GM12865 (cell line): ENCODE data around the gene AKAP13.

Experiments used
- DNase-seq: peaks from one replicate; pipeline ENCODE4 v3.0.0; 2010; ENCODE audit warnings: low read depth
- H3K4me3 ChIP-seq: 2 replicates; pipeline ENCODE4 v1.5.1; 2011; ENCODE audit warnings: mild to moderate bottlenecking, low read depth, low read length, control low read depth
- CTCF ChIP-seq: IDR thresholded peaks from 2 replicates; pipeline ENCODE4 v1.5.1; 2011; ENCODE audit warnings: low read length, control low read depth, low read depth, inconsistent platforms; ENCODE audit not compliant: insufficient read depth; ENCODE audit errors: missing control alignments

The AKAP13 gene

GRCh38 chr15:85700767-85701166 is 320.4 kb downstream of the AKAP13 start:
- H3K4me3 ChIP-seq: no peak overlapping the region; the same call in 1 of the 2 replicates
- DNase-seq: no peak
- TF ChIP-seq CTCF: no peak

- peak overlapping the region; percentile 52 for H3K4me3 ChIP-seq
- peak; percentile 71 for DNase-seq
- no peak for TF ChIP-seq CTCF
Observed at GRCh38 chr15:85702321-85703101, 322.1 kb downstream of the AKAP13 start.

- peak overlapping the region; percentile 52 for H3K4me3 ChIP-seq
- TF ChIP-seq CTCF: no peak
- peak; percentile 70 for DNase-seq
Observed at GRCh38 chr15:85704066-85704465, 323.7 kb downstream of the AKAP13 start.

GRCh38 chr15:85704720-85705429 is 324.5 kb downstream of the AKAP13 start:
- H3K4me3 ChIP-seq: peak overlapping the region; percentile 52
- no peak for TF ChIP-seq CTCF
- peak; percentile 56 for DNase-seq

GRCh38 chr15:85706779-85707518 is 326.5 kb downstream of the AKAP13 start:
- DNase-seq: peak; percentile 88
- no peak for TF ChIP-seq CTCF
- peak overlapping the region; percentile 70 for H3K4me3 ChIP-seq

- TF ChIP-seq CTCF: no peak
- H3K4me3 ChIP-seq: peak overlapping the region; percentile 70
- DNase-seq: peak; percentile 77
Observed at GRCh38 chr15:85707519-85708338, 327.3 kb downstream of the AKAP13 start.
